ELF-1 (cell line): ENCODE data around the gene DCAF15.
A peak's percentile ranks its signal among the peaks of the same experiment; 100 is the strongest.

Experiments used
- DNase-seq: peaks from one replicate; pipeline ENCODE4 v3.0.0-alpha.2; 2016; ENCODE audit warnings: low read depth, low spot score

Gene DCAF15

DNA sequence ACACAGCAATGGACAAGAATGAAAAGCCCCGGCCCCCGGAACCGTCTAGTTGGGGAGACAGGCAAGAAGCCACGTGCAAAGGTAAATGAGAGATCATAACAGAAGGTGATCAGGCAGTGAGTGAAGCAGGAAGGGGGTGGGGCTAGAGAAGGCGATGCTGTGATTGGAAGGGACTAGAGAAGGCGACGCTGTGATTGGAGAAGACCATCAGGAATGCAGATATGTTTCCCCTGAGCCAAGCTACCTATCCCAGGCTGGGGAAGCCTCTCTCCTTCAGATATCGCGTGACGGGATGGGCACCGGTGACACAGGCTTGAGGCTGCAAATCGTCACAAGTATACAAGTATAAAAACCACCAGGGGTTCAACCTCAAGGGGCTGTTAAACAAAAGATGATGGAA is 21.8 kb downstream of the DCAF15 start:
- peak; percentile 91 for DNase-seq

DNA sequence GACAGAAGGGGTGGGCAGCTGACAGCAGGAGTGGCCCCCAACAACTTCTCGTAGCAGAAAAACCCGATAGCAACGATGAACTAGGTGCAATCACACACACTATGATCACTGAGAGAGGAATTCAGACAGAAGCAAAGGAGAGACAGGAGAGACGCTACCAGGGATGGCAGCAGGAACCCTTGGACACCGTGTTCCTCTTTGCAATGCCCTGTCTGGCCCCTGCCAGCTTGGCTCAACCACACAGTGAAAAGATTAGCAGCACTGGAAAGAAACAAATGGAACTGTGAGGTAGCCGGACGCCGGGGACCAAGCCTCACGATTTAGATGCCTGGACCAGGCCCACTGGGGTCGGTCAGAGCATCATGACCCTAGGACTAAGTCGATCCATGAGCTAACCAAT is 23.6 kb downstream of the DCAF15 start:
- DNase-seq: no peak

DNA sequence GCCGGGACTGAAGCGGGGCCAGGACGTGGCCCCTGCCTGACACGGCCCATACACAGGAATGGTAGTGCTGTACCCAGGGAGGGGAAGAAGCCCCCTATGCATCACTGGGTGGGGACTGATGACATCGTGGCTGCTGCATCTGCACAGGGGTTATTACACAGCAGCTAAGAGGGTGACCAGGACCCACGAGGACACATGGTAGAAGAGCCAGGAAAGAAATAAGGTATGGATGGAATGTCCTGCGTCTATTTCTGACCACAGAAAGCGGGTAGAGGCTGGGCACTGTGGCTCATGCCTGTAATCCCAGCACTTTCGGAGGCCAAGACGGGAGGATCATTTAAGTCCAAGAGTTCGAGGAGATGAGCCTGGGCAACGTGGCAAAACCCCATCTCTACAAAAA is 24.1 kb downstream of the DCAF15 start:
- no peak for DNase-seq

DNA sequence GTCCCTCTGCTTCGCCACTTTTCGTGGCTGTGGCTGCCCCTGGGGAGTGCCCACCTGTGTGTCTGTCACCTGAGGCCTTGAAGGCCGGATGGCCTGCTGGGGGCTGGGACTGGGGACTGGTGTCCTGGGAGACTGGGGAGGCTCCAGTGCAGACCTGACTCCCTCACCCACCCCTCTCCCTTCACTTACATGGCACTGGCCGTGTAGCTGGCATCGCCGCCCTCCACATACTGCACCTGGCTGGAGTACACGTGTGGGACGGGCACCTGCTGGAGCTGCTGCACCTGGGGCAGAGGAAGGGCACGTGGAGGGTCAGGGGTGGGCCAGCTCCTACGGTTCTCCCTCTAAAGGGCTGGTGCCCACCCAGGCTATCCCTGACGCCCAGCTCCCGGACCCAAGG is 25.5 kb downstream of the DCAF15 start:
- DNase-seq: no peak

DNA sequence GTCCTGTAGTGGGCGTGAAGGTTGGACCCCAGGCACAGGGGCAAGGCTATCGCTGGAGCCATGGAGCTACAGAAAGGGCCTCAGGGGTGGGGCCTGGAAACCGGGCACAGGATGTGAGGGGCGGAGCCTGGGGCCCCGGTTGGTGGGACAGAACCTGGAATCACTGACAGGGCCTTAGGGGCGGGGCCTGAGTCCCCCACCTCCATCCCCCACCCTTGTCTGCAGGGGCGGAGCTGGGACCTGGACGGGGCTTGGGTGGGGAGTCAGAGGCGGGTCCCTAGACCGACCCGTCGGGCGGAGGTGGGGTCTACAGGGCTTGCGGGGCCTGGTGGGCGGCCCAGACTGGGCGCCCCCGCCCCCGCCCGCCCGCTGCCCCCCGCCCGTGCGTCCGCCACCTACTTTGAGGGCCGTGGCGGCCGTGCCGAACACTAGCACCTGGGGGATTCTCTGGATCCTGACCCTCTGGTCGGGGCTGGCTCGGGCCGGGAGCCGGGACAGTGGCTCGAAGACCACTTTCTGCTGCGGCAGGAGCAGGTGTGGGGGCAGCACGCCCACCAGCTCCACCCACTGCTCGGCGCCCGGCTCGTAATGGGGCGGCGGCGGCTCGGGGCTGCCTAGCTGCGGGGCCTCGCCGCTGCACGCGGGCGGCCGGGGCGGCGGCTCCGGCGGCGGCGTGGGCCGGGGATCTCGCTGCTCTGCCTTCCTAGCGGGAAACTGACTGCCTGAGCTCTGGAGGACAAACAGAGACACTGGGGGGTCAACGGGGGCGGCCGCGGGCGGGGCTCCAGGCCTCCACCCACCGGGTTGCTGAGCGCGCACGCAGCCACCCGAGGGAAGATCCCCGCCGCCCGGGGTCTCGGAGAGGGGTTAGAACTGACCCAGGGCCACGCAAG is 26.3 kb downstream of the DCAF15 start:
- peak; percentile 95 for DNase-seq

DNA sequence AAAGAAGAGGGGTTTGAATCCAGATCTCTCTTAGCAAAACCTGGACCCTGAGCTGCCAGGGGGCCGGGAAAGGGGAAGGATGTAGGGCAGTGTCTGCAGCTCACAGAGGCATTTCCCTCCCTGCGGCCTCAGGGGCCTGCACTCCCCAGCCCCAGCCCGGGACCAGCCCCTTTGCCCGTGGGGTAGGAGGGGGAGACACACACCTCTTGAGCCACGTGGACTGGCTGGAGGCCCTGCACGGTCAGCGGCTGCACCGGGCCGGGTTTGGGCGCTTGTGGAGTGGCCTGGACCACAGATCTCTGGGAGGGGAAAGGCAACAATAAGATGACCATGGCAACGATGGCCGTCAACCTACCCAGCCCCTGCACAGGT is 26.9 kb downstream of the DCAF15 start:
- DNase-seq: peak; percentile 51

DNA sequence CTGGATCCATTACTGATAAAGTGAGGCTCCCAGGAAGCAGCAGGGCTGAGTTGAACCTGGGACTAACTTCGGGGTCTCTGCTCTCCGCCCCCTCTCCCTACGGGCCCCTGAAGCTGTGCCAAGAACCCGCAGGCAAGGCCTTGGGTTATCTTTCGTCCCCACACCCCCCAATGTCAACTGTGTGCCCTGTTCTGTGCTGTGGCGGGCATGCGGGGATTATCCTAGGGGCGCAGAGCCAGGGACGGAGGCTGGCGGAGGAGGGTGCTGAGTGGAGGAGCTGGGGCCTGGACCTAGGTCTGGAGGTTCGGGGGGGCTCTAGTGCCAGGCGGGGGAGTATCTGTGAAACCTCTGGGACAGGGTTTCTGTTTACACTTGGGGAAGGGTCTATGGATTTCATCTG is 27.4 kb downstream of the DCAF15 start:
- DNase-seq: no peak

DNA sequence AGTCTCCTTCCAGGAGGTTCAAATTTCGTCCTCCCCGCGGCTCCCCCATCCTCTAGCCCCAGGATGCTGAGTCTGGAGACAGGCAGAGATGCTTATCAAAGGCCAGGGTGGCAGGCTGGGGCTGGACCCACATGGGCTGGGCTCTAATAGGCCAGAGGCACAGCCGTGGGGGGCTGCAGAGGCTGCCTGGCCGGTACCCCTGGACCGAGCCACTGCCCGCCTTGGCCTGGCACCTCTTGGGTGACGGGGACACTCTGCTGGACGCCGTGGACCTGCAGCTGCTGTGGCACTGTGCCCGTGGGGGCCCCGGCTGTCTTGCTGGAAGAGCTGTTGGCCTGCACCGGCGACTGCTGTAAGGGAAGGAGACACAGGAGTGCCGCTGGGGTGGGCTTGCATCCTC is 28.0 kb downstream of the DCAF15 start:
- DNase-seq: no peak

DNA sequence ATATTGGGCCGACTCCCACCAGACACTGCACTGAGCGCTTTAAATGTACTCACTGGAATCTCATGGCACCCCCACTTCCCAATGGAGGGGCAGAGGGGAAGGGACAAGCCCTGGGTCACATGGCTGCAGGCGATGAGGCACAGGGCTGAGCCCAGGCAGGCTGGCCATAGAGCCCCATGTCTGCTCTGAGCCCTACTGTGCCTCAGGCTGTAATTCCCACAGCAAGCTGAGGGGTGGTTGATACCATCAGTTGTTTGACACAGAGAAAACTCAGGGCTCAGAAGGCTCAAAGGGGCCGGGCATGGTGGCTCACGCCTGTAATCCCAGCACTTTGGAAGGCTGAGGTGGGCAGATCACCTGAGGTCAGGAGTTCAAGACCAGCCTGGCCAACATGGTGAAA is 28.7 kb downstream of the DCAF15 start:
- no peak for DNase-seq

DNA sequence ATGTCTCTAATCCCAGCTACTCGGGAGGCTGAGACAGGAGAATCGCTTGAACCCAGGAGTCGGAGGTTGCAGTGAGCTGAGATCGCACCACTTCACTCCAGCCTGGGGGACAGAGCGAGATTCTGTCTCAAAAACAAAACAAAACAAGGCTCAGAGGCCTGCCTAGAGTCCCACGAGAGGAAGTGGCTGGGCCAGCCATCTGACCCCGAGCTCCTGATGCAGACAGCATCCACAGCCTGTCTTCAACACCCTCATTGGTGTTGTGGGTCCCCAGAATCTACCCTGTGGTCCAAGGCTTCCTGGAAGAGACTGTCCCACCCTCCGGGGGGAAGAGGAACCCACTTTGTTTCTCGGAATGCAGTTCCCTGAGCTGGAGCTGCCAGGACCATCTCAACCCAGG is 29.2 kb downstream of the DCAF15 start:
- no peak for DNase-seq

DNA sequence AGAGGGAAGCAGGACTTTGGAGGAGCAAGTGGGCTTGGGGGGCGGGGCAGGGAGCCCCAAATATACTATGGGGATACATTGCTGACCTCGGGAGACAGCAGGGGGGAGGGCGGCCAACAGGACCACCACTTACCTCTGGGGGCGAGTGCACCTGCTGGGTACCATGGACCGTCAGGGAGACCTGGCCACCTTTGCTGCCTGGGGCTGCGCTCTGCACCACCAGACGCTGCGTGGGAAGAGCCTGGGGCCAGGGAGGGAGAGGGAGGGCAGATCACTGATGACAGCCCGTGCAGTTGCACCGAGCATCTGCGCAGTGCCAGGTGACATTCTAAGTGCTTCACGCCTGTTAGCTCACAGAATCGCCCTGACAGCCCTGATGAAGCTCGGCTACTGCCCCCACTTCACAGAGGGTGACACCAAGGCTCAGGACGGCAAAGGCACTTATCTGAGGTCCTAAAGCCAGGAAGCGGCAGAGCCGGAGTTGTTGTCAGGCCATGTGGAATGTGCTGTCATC is 29.7 kb downstream of the DCAF15 start:
- no peak for DNase-seq

DNA sequence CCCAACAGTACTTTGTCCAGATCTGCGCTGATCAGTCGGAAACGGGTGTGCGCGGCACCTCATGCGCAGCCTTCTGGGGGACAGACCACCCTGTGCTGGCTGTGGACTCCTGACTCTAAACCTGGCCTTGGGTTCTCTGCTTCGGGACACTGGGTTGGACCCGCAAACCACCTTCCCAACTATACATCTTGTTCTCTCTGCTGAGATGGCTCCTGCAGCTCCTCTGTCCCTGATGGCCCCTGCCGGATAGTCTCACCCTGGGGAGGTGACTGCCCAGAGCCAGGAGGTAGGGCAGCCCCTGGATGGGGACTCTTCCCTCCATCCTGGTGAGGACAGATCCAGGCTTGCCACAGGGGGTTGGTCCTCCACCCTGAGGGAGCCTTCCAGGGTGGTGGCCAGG is 30.5 kb downstream of the DCAF15 start:
- DNase-seq: no peak

DNA sequence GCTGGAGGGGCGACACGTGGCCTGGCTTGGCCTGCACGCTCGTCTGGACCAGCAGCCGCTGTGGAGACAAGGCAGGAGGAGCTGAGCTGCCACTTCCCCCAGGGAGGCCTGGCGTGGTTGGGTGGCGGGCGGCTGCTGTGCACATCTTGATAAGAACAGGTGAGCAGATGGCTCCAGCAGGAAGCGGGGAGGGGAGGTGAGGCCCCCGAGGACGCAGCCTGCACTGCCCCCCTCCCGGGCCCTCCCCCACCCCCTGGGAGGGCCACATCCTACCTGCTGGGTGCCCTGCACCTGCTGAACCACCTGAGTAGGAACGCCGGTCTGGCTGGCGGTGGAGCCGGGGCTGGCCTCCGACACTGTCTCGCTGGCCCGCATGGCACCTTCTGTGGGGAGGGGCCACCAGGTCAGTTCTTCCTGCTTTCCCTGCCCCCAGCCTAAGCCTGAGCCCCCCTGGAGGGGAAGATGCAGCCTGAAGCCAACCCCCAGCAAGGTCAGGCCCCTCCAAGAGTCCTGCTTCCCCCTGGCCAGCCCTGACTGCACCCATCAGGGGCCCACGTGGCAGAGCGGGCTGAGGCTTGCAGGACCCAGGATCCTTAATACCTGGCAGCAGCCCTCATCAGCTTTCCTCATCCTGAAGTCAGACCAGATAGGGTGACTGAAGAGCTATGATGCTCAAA is 31.0 kb downstream of the DCAF15 start:
- no peak for DNase-seq

DNA sequence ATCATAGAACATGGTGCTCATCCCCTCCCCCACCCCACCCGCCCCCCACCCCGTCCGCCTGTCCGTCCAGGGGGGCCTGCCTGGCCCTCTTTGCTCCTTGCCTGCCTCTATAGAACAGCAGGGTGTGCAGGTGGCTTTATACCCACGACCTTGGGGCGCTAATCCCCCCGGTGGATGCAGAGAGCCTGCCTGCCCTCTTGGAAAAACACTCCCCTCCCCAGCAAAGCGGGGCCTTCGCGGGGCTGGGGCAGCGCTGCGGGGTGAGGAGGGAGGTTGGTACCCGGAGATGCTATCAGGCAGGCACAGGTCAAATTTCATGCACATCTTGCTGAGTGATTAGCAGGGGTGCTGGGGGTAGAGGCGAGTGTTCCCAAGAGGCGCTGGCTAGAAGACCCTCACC is 31.9 kb downstream of the DCAF15 start:
- no peak for DNase-seq

DNA sequence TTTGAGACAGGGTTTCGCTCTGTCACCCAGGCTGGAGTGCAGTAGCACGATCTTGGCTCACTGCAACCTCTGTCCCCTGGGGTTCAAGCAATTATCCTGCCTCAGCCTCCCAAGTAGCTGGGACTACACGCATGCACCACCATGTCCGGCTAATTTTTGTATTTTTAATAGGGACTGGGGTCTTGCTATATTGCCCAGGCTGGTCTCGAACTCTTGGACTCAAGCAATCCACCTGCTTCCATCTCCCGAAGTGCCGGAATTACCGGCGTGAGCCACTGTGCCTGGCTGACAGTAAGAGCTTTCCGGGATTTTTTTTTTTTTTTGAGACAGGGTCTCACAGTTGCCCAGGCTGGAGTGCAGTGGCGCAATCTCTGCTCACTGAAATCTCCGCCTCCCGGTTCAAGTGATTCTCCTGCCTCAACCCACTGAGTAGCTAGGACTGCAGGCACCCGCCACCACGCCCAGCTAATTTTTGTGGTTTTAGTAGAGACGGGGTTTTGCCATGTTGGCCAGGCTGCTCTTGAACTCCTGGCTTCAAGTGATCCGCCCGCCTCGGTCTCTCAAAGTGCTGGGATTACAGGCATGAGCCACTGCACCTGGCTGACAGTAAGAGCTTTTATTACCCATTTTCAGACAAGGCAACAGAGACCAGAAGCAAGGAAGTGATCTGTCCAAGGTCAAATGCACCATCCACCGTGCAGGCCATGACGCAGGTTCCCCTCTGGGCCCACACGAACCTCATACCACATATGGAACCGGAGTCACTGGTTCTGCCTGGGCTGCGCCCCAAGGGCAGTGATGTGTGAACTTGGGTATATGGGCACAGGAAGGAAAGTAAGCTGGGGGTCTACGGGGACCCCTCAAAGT is 32.8 kb downstream of the DCAF15 start:
- no peak for DNase-seq

DNA sequence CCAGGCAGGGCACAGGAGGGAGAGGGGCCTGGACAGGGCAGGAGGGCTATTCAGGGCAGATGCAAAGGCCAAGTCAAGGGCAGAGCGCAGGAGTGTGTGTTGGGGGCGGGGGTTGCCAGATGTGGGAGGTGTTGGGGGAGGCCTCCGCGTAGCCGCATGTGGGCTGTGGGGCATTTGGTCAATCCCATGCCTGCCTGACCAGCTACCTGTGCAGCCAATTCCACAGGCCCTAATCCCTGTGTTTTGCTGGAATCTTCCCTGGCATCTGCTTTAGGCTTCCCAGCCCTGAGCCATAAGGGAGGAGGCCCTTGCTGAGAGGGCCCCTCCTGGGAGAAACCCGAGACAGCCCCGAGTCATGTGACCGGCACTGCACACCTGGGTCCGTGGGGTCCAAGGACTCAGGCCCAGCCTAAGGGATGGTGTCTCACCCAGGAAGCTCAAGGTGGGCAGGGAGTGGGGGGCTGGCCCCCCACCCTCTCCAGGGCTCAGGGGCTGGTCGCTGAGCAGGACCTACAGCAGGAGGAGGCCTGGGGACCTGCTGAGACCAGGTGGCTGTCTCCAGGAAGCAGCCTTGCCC is 33.5 kb downstream of the DCAF15 start:
- no peak for DNase-seq

DNA sequence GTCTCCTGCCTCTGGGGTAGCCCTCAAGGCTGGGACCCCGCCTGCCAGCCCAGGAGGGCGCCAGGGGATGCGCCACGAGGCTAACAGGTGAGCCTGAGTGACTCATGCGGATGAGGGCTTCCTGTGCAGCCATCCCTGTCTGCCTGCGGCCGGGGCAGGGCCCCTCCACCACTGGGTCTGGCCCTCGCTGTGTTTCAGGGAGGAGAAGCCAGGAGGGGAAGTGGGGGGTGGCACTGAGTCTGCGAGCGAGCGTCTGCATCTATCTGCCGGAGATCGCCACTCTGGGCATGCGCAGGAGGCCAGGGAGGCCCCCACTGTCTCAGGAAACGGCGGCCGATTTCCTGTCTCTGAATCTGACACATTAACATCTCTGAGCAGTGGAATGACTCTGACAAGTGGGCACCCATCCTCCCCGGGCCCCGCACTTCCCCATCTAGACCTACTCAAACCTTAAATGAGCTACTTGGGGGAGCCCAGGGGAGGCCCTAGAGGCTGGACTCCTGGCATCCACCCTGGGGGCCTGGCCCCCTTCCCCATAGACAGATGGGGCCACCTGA is 34.1 kb downstream of the DCAF15 start:
- peak; percentile 63 for DNase-seq

DNA sequence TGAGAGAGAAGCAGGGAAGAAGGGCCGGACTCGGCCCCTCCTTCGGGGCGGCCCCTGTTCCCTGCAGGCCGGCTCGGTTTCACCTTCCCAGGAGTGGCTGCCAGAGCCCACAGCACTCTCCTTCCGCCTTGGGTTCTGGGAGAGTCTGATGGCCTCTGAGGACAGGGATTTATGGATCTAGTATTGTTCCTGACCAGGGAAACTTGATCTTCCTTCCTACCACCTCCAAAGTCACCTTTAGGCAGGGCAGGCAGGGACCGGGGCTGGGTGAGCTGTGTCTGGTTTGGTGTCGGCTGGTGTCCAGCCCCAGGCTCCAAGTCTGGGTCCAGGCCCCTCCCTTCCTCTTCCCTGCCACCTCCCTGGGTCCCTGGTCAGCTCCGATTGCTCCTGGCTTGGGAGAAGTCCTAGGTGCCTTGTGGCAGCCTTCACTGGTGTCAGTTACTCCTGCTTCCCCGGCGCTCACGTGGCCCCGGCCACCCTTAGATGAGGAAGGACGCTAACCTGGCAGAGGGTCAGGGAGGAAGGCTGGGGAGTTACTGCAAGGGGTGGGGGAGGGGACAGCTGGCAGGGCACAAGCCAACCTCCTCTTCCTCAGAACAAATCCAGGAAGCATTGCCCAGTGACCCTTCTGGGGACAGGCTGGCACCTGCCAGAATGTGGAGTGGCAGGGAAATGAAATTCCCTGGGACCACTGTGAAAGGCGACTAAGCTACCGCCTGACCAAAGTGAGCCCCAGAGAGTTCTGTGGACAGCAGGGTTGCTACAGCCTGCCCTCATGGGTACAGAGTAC is 35.0 kb downstream of the DCAF15 start:
- peak; percentile 37 for DNase-seq

DNA sequence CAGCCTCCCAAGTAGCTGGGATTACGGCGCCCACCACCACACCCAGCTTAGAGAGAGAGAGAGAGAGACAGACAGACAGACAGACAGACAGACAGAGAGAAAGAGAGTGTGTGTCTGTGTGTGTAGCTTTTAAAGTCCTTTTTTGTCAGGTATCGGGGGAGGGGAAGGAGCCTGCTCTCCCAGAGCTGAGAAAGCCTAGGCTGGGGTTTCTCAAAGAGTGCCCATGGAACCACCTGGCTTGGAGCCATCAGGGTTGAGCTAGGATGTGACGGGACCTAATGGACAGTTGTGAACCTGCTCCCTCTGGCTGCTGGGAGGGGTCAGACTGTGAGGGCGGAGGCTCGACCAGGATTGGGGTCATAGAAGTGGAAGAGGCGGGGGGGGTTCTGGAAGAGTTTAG is 37.2 kb downstream of the DCAF15 start:
- DNase-seq: no peak

DNA sequence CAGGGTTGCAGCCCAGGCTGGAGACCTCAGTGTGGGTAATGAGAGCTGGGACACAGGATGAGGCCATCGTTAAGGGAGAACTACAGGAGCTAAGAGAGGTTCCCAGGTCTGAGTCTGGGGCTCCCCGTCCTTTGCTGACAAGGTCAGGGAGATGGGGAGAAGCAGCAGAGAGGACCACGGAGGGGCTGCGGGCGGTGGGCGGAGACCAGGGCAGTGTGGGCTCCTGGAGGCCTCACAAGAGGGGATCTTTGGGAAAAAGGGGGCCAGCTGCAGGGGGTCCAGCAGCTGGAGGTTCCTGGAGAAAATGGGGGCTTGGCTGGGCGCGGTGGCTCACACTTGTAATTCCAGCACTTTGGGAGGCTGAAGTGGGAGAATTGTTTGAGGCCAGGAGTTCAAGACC is 37.8 kb downstream of the DCAF15 start:
- no peak for DNase-seq

DNA sequence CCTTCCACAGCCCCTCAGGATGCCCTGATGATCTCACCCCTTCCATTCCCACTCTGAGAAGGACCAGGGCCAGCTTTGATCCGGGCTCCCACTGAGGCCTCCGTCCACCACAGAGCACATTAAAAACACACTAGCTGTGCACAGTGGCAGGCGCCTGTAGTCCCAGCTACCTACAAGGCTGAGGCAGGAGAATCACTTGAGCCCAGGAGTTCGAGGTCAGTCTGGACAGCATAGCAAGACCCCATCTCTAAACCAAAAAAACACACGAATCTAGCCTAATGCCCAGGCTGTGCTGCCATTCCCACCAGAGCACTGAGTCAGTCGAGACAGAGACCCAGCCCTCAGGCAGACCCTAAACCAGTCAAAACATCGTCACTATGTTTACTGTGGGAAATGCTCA is 39.7 kb downstream of the DCAF15 start:
- DNase-seq: no peak
